CD8-positive, alpha-beta memory T cell (primary cell): ENCODE results near the gene CETN2. TPM values are rescaled to one million over a fixed set of nuclear protein-coding genes. Genes with fewer than 3 reads are reported as not detected.

Experiments
- CTCF ChIA-PET: fragments of 350-600 bp; sonication (Branson Sonifier 250); formaldehyde crosslinking; loops from one replicate; lab custom pipeline; 2021; ENCODE audit warnings: antibody characterized with exemption; lab: Charles Lee
- POLR2A ChIA-PET: fragments of 350-600 bp; sonication (Branson Sonifier 250); formaldehyde crosslinking; loops from one replicate; lab custom pipeline; 2021; ENCODE audit warnings: antibody characterized with exemption; lab: Charles Lee
- DNase-seq, 5 donors: peaks; one replicate each; pipeline versions ENCODE4 v3.0.0 to v3.0.0-alpha.2; 2020 to 2022; ENCODE audit warnings: mixed read lengths in 1 of 5
- H3K27ac ChIP-seq: one replicate; pipeline ENCODE4 v1.7.0; 2013; ENCODE audit warnings: low read depth, mild to moderate bottlenecking, low read length, moderate library complexity
- H3K27me3 ChIP-seq: 2 replicates; pipeline ENCODE4 v1.7.0; 2013; ENCODE audit warnings: low read length, mild to moderate bottlenecking; ENCODE audit not compliant: insufficient read depth, poor library complexity, severe bottlenecking
- H3K36me3 ChIP-seq: 2 replicates; pipeline ENCODE4 v1.7.0; 2013; ENCODE audit warnings: mild to moderate bottlenecking, low read length, moderate library complexity; ENCODE audit not compliant: insufficient read depth
- H3K4me1 ChIP-seq: 2 replicates; pipeline ENCODE4 v1.7.0; 2013; ENCODE audit warnings: mild to moderate bottlenecking, low read length, moderate library complexity; ENCODE audit not compliant: insufficient read depth
- H3K4me3 ChIP-seq: 2 replicates; pipeline ENCODE4 v1.7.0; 2013; ENCODE audit warnings: mild to moderate bottlenecking, low read length
- H3K9me3 ChIP-seq: 2 replicates; pipeline ENCODE4 v1.7.0; 2013; ENCODE audit warnings: mild to moderate bottlenecking, low read length
- H3K27ac Mint-ChIP-seq, 8 donors: one replicate each; pipeline ENCODE4 v1.8.0; 2020 to 2021; ENCODE audit warnings: mixed read lengths in 8 of 8, mild to moderate bottlenecking in 6 of 8, inconsistent platforms in 3 of 8, moderate library complexity in 3 of 8
- H3K27me3 Mint-ChIP-seq, 2 donors: one replicate each; pipeline ENCODE4 v1.8.0; 2020 to 2021; ENCODE audit warnings: mixed read lengths in 2 of 2, mild to moderate bottlenecking in 1 of 2, moderate library complexity in 1 of 2
- H3K36me3 Mint-ChIP-seq, 3 donors: one replicate each; pipeline ENCODE4 v1.8.0; 2020 to 2021; ENCODE audit warnings: mixed read lengths in 3 of 3, inconsistent platforms in 1 of 3, mild to moderate bottlenecking in 1 of 3
- H3K4me1 Mint-ChIP-seq, 3 donors: one replicate each; pipeline ENCODE4 v1.8.0; 2020 to 2021; ENCODE audit warnings: mixed read lengths in 3 of 3, inconsistent platforms in 1 of 3, mild to moderate bottlenecking in 1 of 3
- H3K4me3 Mint-ChIP-seq, 7 donors: one replicate each; pipeline ENCODE4 v1.8.0; 2020 to 2021; ENCODE audit warnings: mixed read lengths in 7 of 7, mild to moderate bottlenecking in 6 of 7, moderate library complexity in 4 of 7, inconsistent platforms in 2 of 7
- H3K9me3 Mint-ChIP-seq, 5 donors: one replicate each; pipeline ENCODE4 v1.8.0; 2020 to 2022; ENCODE audit warnings: mixed read lengths in 5 of 5, mild to moderate bottlenecking in 3 of 5, moderate library complexity in 2 of 5, inconsistent platforms in 1 of 5
- polyA plus RNA-seq: library from polyadenylated mRNA; unstranded; fragments of 300-500 nt; fragmentation: Illumina TruSeq; gene quantifications from one replicate; pipeline ENCODE4 v1.2.3, GENCODE V29; 2021
- total RNA-seq, 2 experiments: library from RNA; stranded (reverse); gene quantifications; one replicate each; pipeline ENCODE4 v1.2.3, GENCODE V29; 2021

CETN2 gene
- total RNA-seq: 10 to 100 TPM; 12.5 to 15.4 TPM
- 29.0 TPM for polyA plus RNA-seq

DNA sequence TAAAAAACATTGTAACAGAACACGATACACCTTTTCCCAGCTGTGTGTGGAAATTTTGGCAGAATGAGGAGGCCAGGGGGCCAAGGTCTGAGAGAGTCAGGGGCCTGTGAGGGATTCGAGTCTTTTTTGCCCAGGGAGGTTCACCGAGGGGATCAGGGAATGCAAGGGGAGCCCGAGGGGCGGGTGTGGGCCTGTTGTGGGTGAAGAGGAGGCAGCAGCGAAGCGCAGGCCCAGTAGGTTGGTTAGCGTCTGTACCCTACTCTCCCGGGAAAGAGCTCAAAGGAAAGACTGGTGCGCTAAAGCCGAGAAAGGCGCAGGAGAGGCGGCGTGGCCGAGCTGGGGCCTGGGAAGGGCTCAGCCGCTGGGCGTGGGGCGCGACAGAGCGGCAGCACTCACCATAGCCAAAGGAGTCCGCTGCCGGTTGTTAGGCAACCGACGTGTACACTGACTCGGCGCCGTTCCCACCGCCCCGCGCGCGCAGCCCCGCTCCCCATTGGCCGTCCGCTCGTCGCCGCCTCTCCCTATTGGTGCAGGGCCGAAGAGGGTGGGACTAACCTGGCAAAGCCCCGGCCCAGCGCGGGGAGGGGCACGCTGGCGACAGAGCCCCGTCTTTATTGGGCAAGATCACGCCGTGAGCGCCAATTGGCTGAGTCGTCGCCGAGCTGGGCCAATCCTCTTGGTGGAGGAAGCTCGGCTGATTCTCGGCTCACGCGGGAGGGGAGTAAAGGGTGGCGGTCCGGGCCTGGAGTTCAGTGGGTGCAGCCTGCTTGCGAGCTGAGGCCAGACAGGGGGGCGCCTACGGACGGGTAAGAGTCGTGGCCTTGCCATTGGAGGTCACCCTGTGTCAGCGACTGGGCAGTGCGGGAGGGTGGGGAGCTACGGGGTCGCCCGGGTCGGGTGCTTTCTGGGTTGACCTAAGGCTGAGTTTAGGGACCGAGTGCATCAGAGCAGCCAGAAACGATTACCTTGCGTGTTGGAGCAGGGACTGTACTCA, at the start of gene CETN2, which contains the start of gene NSDHL:
TSS of gene CETN2 (minus strand) at position 446 of the 994 bp plus-strand sequence. CDS start at position 399, 47 bp downstream.
TSS of gene NSDHL (plus strand) at position 752 of the 994 bp plus-strand sequence. CDS start 15,262 bp downstream, outside the sequence.
- Mint-ChIP-seq H3K9me3 (no peaks in the 10 kb centered on the region), H3K27ac (peak within 1 kb of the TSS; percentile 86 to 98 (median 96)), H3K4me1 (peaks cover 23 to 42% (median 29%) of the 10 kb centered on the region in 3 donors)

DNA sequence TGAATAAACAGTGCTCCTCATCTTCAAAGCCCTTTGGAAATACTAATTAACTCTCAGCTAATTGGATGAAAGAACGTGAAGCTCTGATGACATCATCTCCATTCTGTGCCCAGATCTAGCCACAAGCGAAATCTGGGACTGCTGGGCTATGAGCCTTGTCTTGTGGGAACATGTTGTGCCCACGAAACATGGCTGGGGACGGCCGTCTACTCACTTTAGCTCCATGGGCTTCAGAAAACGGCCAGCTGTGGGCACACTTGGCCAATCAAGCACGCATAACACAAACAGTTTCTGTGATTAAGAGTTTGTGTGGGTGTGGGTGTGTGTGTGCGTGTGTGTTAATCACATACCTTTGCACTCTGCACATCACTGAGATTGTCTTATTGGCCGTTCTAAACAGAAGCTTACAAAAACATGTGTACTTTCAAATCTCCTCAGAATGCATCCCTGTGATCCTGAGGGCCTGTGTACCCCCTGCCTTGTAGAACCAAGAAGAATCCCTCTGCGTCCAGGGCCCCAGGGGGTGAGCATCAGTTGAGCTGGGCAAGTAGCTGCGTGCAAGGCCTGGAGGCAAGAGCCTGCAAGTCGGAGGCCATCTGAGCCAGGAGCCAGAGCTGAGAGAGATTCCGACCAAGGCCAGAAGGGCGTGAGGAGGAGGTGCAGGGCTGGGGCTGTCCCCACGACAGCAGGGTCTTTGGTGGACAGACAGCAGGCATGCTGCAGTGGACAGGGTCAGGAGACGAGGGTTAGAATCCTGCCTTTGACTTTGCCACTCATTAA, 48.6 kb upstream of the CETN2 start:
- H3K27ac ChIP-seq: no peak overlapping the region
- Mint-ChIP-seq H3K27me3 (peaks cover 3 to 20% of the 10 kb centered on the region in 2 donors), H3K27ac (no peak overlapping the region), H3K36me3 (no peaks in the 10 kb centered on the region), H3K4me1 (no peaks in the 10 kb centered on the region), H3K4me3 (no peak overlapping the region), H3K9me3 (no peaks in the 10 kb centered on the region)
- no peaks in the 10 kb centered on the region for H3K9me3 ChIP-seq
- H3K4me1 ChIP-seq: no peaks in the 10 kb centered on the region
- no peaks in the 10 kb centered on the region for H3K36me3 ChIP-seq
- no peak for DNase-seq
- H3K27me3 ChIP-seq: no peaks in the 10 kb centered on the region
- CTCF ChIA-PET: no interaction called here
- POLR2A ChIA-PET: no interaction called here
- H3K4me3 ChIP-seq: no peak overlapping the region

More for the DNA sequence above, at the start of gene CETN2, which contains the start of gene NSDHL:
- peak within 1 kb of the TSS; percentile 76 for H3K4me3 ChIP-seq
- no peaks in the 10 kb centered on the region for H3K27me3 ChIP-seq
- ChIA-PET POLR2A (no interaction called here), CTCF (no interaction called here)
- peak within 1 kb of the TSS; percentile 89 to 97 (median 93) for H3K4me3 Mint-ChIP-seq
- DNase-seq: peak; percentile 88 to 96 (median 93)
- H3K27me3 Mint-ChIP-seq: peaks cover 0 to 4% of the 10 kb centered on the region in 2 donors
- H3K9me3 ChIP-seq: no peaks in the 10 kb centered on the region
- H3K36me3 Mint-ChIP-seq: peaks cover 0 to 33% (median 4%) of the 10 kb centered on the region in 3 donors
- H3K36me3 ChIP-seq: no peaks in the 10 kb centered on the region
- peak within 1 kb of the TSS; percentile 75 for H3K27ac ChIP-seq
- peaks cover 13% of the 10 kb centered on the region for H3K4me1 ChIP-seq

DNA sequence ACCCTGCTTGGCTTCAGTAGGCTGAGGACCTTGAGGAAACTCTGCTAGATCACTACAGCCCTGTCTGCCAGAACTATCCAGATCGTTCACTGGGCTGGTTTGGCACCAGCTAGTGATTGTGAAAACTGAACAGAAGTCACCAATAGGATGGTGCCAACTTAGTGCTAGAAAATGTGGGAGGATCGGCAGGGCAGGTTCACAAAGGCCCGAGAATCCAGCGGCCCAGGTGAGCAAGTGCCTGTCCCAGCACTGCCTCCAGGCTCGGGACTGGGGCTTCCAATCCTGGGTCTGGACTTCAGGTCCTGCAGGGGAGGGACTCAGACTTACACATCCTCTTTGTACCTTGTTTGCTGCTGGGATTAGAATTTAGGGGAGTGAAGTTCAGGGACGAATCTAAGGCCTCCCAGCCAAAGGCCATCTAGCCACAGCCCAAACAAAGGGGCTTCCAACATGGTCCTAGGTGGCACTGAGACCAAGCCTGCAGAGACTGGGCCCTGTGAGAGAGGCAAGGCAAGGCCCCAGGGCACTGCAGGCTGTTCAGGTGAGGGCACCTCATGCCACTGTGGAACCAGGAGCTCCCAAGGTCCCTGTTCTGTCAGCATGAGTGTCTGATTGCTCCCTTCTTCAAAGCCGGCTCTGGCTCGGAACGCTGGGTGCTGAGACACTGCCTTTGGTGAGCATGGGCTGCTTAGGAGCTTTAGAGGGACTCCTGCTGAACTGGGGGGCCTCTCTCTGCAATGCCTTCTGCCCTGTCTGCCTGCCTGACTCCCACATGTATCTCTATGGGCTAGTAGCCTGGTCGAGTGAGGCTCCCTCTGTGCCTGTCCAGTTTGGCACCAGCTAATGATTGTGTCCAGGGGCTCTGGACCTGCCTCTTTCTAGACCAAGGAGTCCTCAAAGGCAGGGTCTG, 46.6 kb upstream of the CETN2 start:
- H3K27me3 Mint-ChIP-seq: peaks cover 3 to 20% of the 10 kb centered on the region in 2 donors
- H3K4me3 Mint-ChIP-seq: no peak overlapping the region
- peak overlapping the region in 1 of 8 donors; percentile 91 for H3K27ac Mint-ChIP-seq
- Histone ChIP-seq H3K36me3 (no peaks in the 10 kb centered on the region), H3K4me3 (no peak overlapping the region), H3K4me1 (no peaks in the 10 kb centered on the region), H3K27ac (no peak overlapping the region), H3K27me3 (no peaks in the 10 kb centered on the region), H3K9me3 (no peaks in the 10 kb centered on the region)
- CTCF ChIA-PET: no interaction called here
- H3K36me3 Mint-ChIP-seq: no peaks in the 10 kb centered on the region
- no peaks in the 10 kb centered on the region for H3K9me3 Mint-ChIP-seq
- peaks cover 5 to 8% (median 7%) of the 10 kb centered on the region in 3 donors for H3K4me1 Mint-ChIP-seq
- no peak for DNase-seq
- POLR2A ChIA-PET: no interaction called here

DNA sequence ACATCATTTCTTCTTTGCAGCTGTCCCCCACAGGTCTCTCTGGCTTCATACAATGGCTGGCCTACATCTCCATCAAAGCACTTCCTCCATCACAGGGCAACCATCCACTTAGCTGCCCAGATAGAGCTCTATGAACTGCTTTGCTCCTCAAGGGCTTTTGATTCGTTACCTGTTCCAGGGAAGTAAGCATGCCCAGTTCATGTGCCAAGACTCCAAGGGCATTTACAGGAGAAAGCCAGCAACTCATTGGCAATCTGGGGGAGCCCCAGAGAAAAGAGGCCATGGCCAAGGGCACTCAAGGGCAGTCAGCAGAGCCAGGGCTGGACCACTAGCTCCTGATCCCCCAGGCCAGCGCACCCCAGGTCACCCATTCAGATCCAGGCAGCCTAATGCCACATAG, 42.8 kb upstream of the CETN2 start:
- H3K36me3 Mint-ChIP-seq: peaks cover 0 to 20% (median 0%) of the 10 kb centered on the region in 3 donors
- no peaks in the 10 kb centered on the region for H3K9me3 ChIP-seq
- POLR2A ChIA-PET: no interaction called here
- H3K27me3 Mint-ChIP-seq: peaks cover 0 to 13% of the 10 kb centered on the region in 2 donors
- no peak overlapping the region for H3K4me3 ChIP-seq
- H3K27ac Mint-ChIP-seq: peak overlapping the region in 2 of 8 donors; percentile 30 to 69
- CTCF ChIA-PET: no interaction called here
- H3K4me3 Mint-ChIP-seq: no peak overlapping the region
- peaks cover 13 to 14% (median 13%) of the 10 kb centered on the region in 3 donors for H3K4me1 Mint-ChIP-seq
- H3K27me3 ChIP-seq: no peaks in the 10 kb centered on the region
- no peaks in the 10 kb centered on the region for H3K9me3 Mint-ChIP-seq
- H3K36me3 ChIP-seq: no peaks in the 10 kb centered on the region
- no peaks in the 10 kb centered on the region for H3K4me1 ChIP-seq
- no peak for DNase-seq
- H3K27ac ChIP-seq: no peak overlapping the region

DNA sequence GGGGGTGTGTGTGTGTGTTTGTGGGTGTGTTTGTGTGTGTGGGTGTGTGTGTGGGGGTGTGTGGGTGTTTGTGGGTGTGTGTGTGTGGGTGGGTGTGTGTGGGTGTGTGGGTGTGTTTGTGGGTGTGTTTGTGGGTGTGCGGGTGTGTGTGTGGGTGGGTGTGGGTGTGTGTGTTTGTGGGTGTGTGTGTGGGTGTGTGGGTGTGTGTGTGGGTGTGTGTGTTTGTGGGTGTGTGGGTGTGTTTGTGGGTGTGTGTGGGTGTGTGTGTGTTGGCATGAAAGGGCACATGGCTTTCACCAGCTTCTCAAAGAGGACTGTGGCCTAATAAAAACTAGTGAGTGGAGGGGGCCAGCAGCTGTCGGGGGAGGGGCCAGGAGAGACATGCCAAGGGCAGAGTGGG, 42.0 kb upstream of the CETN2 start:
- Mint-ChIP-seq H3K27me3 (peaks cover 0 to 8% of the 10 kb centered on the region in 2 donors), H3K9me3 (no peaks in the 10 kb centered on the region), H3K27ac (peak overlapping the region in 4 of 8 donors; percentile 76 to 83 (median 78)), H3K36me3 (peaks cover 0 to 26% (median 0%) of the 10 kb centered on the region in 3 donors), H3K4me1 (peaks cover 13 to 14% (median 13%) of the 10 kb centered on the region in 3 donors), H3K4me3 (no peak overlapping the region)
- Histone ChIP-seq H3K27me3 (no peaks in the 10 kb centered on the region), H3K27ac (no peak overlapping the region), H3K4me3 (no peak overlapping the region), H3K4me1 (no peaks in the 10 kb centered on the region), H3K9me3 (no peaks in the 10 kb centered on the region), H3K36me3 (no peaks in the 10 kb centered on the region)
- DNase-seq: no peak
- POLR2A ChIA-PET: no interaction called here
- CTCF ChIA-PET: no interaction called here

DNA sequence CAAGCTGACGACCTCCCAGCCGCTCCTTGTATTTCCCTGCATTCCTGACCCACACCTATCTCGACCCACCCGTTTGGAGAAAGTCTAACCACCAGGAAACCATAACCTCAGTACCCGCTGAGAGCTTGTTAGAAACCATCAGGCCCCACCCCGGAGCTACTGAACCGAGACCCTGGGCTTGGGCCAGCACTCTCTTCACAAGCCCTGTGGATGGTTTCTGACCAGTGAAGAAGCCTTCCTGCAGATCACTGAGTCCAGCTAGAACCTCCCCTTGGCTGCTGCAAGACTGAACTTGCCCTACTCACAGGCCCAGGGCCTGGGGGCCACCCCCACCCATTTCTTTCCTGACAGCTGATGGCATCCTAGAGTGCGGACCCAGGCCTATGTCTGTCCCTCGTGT, 40.7 kb upstream of the CETN2 start:
- H3K4me1 Mint-ChIP-seq: peaks cover 13 to 14% (median 13%) of the 10 kb centered on the region in 3 donors
- Histone ChIP-seq H3K27ac (no peak overlapping the region), H3K4me1 (no peaks in the 10 kb centered on the region), H3K27me3 (no peaks in the 10 kb centered on the region), H3K4me3 (no peak overlapping the region), H3K9me3 (no peaks in the 10 kb centered on the region), H3K36me3 (no peaks in the 10 kb centered on the region)
- H3K27ac Mint-ChIP-seq: peak overlapping the region in 2 of 8 donors; percentile 81 to 92
- no peak for DNase-seq
- CTCF ChIA-PET: no interaction called here
- peaks cover 0 to 4% of the 10 kb centered on the region in 2 donors for H3K27me3 Mint-ChIP-seq
- H3K4me3 Mint-ChIP-seq: no peak overlapping the region
- H3K36me3 Mint-ChIP-seq: peaks cover 0 to 34% (median 0%) of the 10 kb centered on the region in 3 donors
- H3K9me3 Mint-ChIP-seq: no peaks in the 10 kb centered on the region
- POLR2A ChIA-PET: no interaction called here

DNA sequence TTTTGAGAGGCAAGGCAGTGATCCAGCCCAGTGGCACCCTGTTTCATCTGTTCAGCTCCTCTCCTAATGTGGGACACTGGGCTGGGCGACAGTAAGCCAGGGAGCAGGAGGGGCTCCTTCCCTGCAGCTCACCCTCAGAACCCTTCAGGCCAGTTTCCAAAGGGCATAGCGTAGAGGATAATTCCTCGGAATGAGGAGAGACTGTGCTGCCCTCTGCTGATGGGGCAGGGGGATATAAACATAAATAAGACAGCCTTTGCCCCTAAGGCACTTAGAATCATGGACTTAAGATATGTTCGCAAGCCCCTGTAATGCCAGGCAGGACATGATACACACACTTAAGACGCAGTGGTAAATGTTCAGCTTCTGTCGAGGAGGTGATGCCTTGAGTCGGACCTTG, 39.4 kb upstream of the CETN2 start:
- POLR2A ChIA-PET: no interaction called here
- Mint-ChIP-seq H3K4me3 (no peak overlapping the region), H3K9me3 (no peaks in the 10 kb centered on the region)

More for the DNA sequence above, 39.4 kb upstream of the CETN2 start:
- Histone ChIP-seq H3K4me3 (no peak overlapping the region), H3K4me1 (no peaks in the 10 kb centered on the region), H3K36me3 (no peaks in the 10 kb centered on the region), H3K27ac (no peak overlapping the region), H3K27me3 (no peaks in the 10 kb centered on the region), H3K9me3 (no peaks in the 10 kb centered on the region)
- peaks cover 13 to 14% (median 13%) of the 10 kb centered on the region in 3 donors for H3K4me1 Mint-ChIP-seq
- H3K36me3 Mint-ChIP-seq: peaks cover 0 to 44% (median 0%) of the 10 kb centered on the region in 3 donors
- DNase-seq: no peak
- H3K27me3 Mint-ChIP-seq: peaks cover 0 to under 1% of the 10 kb centered on the region in 2 donors
- CTCF ChIA-PET: no interaction called here
- H3K27ac Mint-ChIP-seq: peak overlapping the region in 3 of 8 donors; percentile 52 to 74 (median 68)
